Measurements from ENCODE around the gene ARHGEF3.

Gene ARHGEF3, protein sequence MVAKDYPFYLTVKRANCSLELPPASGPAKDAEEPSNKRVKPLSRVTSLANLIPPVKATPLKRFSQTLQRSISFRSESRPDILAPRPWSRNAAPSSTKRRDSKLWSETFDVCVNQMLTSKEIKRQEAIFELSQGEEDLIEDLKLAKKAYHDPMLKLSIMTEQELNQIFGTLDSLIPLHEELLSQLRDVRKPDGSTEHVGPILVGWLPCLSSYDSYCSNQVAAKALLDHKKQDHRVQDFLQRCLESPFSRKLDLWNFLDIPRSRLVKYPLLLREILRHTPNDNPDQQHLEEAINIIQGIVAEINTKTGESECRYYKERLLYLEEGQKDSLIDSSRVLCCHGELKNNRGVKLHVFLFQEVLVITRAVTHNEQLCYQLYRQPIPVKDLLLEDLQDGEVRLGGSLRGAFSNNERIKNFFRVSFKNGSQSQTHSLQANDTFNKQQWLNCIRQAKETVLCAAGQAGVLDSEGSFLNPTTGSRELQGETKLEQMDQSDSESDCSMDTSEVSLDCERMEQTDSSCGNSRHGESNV

DNA sequence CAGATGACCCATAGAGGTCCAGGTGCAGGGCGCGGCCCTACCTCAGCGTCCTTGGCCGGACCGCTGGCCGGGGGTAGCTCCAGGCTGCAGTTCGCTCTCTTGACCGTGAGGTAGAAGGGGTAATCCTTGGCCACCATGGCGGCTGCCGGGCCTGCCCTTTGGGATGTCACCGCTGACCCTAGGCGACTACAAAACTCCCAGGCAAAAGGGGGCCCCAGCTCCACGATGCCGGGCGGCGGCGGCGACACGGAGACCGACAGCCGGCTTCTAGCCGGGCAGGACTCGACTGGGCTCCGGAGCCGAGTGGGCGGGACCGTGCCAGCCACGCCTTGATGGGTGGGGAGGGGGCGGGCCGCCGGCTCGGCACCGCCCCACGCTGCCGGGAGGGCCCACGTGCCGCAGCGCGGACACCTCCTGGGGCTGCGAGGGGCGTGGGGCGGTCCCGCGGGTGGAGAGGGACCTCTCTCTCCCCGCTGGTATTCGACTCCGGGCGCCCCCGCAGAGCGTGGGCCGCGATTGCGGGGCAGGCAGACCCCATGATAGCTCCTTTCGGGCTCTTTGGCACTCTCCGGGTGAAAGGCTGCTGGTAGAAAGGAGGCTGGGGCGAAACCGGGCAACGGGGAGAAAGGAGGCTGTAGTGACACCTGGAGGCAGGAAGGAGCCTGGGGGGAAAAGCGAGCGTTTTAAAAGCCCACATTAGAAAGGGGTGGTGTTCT lies at the start of gene ARHGEF3:
Gene ARHGEF3 (minus strand): TSS at position 288 of the 716 bp plus-strand sequence. CDS start 151 bp downstream, at position 137.
- peak; percentile 81 for DNase-seq

DNA sequence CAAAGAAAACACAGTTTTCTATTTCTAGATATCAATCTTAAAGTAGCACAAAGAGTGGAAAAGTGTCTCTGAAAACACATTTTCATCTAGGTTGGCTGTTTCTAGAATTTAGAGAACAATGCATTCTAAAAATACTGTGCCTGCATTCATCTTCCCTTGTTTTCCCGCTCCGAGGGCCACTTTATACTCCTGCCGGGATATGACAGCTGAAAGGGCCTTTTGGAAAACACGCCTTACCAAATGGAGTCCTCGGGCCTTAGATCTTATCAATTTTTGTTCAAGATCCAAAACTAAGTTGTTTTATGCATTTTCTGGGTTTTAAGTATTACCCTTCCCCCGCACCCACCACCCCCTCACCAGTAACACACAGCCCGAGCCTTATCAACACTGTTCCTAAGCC lies 47.9 kb upstream of the ARHGEF3 start:
- no peak for DNase-seq

DNA sequence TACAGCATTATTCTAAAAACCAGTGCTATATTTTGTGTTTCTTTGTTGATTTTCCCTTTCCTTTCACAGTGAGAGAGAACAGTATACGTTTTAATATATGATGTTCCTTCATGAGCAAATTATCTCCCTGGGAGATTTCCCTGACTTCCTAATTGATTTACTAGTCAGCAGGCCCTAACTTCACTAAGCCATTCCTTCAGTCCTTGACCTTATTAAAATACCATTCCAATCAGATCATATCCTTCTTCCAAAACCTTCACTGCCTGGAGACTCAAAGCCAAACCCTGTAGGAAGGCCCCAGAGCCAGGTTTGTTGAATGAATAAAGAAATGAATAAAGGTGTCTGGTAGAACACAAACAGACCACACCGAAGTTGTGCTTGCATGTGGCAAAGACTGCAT lies 43.8 kb upstream of the ARHGEF3 start:
- DNase-seq = no peak

DNA sequence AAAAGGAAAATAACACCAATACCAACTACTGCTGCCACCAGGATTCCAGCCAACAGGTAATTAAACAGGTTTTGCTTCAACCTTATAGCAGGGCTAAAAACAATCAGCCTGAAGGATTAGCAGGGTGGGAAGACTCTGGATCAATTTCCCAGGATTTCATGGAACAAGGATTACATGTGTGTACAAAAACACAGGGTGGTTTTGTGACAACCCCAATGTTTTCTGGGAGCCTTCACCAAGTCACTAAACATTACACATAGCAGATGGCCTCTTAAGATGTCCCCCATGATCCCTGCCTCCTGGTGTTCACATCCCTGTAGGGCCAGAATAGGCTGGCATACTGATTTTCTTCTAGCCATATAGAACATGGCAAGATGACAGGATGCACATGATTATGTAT lies 42.8 kb upstream of the ARHGEF3 start:
- DNase-seq = no peak

DNA sequence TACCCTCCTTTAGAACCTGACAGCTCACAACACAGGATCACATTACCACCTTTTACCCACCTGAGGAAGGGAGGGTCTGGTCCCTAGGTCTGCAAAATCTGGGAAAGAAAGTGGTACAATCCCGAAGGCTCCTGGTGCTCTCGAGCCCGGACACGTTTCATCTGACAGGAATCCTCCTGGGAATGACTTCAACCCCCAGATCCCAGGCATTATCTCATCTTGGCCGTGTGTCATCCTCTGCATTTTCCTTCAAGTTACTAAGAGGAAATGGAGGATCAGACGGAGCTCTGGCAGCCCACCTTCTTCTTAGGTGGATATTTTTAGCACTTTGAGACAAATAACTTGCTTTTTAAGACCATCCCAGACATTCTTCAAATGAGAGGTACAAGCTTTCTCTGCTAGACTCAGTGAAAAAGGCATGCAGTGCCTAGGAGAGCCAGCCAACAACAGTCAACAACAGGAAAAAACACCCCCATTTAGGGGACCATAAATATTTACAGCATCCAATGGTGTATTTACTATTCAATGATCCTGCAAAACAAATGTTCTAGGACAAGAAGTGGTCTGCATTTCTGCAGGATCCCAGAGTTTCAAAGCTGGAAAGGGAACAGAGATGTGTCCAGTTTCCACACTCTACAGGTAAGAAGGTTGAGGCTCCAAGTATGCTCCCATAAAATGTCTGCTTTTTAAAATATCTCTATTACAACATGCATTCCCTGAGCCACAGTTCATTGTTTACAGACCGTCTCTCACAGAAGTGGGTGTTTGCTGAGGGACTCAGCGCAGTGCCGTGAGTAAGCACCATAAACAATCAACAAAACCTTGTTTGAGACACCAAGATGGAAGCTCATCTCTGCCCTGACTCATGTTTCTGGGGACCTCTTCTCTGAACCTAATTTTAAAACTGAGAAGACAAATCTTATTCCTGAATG lies 38.3 kb upstream of the ARHGEF3 start:
- DNase-seq = no peak

DNA sequence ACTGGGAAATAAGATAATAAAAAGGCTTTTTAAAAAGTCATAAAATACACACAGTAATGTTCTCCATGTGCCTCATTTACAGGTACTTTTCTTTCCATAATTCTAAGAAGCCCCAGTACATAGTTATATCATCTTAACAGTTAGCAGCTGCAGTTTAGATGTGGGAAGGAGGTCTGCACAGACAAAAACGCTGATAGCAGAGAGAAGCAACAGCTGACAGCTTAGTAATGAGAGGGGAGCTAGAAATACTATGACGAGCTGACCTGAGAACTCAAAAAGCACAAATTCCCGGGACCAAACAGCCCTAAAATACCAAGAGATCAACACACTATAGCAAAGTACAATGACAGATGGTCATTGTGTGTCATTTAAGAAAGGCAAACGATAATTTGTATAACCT lies 36.7 kb upstream of the ARHGEF3 start:
- no peak for DNase-seq

DNA sequence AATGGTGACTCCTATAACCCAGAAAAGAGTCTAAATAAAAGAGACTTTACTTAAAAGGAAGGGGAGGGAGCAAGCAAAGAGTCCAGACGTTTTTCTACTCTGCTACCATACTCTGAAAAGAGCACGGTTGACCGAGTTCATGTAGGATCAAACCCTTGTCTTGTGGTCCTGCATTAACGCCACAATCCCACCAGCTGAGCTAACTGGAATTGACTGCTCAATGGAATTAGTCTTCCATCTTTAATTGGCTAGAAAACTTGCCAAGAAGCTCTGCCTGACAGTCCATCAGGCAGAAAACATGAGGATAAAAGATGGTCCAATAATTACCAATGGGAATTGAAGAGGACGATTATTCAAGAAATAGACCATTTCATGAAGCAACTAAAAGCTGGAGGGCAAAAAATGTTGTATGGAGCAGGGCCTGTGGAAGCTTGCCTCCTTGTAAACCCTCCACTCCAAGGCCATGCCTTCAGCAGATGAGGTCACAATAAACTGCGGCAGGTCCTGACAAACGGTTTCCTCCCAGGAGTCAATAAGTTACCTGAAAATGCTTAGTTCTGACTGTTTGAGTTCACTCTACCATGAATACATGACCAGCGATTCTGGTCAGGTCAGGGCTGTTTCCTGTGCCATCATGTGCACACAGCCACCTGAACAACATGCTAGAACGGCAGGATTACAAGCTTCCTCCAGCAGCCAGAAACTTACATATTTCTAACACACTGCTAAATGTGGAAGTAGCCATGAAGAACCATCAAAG lies 35.6 kb upstream of the ARHGEF3 start:
- no peak for DNase-seq

DNA sequence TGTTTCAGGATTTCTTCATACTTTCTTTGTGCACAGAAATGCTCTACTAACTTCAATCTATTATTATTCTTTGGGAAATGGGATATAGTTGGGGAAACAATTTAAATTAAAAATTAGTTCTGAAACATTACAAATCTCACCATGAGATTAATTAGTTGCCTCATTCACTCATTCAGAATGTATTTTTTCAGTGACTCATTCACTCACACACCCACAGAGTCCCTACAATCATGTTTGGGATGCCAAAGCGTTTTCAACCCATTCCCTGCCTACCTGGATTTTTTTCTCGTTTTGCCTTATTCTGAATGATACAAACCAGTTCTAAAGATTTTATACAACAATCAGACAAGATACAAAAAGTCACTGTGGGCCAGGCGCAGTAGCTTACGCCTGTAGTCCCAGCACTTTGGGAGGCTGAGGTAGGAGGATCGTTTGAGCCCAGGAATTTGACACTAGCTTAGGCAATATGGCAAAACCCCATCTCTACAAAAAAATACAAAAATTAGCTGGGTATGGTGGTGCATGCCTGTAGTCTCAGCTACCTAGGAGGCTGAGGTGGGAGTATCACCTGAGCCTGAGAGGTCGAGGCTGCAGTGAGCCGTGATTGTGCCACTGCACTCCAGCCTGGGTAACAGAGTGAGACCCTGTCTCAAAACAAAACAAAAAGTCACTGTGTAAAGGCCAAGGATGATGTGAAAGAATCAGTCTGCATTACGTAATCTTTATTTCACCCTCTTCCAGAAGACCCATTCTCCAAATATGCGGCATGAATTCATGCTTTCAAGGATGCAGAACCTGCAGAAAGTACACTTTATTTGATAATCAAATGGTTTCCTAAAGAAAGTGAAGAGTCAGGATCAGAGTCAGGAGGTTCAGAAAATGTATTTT lies 34.8 kb upstream of the ARHGEF3 start:
- DNase-seq = peak; percentile 21 to 24

DNA sequence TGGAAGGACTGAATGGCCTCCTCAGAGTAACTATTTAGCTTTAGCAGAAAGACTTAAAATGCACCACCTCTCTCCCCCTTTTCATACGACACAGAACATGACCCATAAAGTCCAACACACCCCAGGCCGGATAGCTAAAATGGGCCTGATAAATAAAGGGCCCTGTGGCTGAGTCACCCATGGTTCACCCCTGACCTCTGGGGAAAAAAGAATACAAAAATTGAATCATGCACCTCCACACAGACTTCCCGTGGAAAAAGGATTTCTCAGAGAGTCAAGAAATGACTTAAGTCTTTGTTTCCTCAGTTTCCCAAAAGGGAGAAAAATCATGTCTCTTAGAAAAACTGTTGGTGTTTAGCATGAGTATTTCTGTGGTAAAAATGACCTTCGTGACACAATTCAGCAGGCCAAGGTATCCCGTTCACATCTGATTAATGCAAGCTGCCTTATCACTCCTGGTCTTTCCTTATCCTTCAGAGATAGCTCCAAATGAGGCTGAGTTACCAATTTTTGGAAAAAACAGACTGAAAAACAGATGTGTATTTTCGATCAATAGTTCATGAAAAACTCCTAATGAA lies 34.0 kb upstream of the ARHGEF3 start:
- DNase-seq = no peak

DNA sequence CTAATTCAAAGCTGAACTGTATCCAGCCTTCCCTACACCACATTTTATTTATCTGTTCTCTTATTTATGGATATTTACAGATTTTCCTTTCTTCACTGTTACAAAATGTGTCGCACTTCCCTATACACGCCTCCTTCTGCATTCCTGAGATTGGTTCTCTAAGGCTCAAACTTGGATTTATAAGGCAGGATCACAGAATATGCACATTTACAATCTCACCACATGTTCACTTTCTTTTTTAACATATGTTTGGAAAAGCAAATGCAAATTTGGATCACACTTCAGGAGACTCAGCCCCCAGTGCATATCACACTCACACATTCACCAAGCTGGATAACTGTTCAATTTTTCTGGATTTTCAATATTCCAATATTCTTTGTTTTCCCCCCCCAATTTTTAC lies 31.8 kb upstream of the ARHGEF3 start:
- DNase-seq = no peak

DNA sequence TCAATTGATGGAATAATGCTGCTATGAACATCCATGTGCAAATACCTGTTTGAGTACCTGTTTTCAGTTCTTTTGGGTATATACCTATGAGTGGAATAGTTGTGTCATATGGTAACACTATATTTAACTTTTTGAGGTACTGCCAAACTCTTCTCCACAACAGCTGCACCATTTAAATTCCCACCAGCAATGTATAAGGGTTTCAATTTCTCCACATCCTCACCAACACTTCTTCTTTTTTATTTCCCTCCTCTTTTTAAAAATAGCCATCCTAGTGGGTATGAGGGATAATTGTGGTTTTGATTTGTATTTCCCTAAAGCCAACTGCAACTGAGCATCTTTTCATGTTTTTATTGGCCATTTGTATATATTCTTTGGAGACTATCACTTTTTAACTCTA lies 31.3 kb upstream of the ARHGEF3 start:
- no peak for DNase-seq

DNA sequence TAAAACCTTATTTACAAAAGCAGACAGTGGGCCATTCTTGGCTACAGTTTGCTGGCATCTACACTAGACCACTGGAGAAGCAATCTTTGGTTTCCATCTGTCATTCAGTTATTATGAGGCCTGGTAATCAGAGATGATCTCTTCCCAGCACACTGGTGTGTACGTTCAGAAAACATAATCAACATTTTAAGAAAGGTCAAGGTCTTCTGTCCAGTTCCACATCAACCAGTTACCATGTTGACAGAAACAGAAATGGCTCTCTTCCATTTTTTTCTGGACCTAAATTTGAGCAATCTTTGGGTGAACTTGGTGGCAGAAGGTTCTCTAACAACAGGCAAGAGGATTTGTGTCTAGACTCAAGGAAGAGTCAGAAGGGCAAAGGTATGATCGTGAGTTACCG lies 29.8 kb upstream of the ARHGEF3 start:
- no peak for DNase-seq

DNA sequence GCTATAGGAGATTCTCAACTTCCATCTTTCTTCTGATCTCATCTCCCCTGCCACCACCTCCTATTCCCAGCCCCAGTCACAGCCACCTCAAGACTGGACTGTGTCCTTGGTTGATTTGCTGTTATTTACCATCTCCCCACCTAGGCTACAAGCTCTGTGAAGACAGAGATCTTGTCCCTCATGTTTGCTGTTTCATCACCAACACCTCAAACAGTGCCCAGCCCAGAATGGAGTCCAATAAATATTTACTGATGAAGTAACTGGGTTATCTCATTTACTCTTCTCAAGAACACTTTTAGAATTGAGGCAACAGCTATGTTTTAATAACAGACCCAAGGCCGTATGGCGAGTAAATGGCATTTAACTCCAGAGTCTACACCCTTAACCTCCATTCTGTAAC lies 29.1 kb upstream of the ARHGEF3 start:
- DNase-seq = no peak

DNA sequence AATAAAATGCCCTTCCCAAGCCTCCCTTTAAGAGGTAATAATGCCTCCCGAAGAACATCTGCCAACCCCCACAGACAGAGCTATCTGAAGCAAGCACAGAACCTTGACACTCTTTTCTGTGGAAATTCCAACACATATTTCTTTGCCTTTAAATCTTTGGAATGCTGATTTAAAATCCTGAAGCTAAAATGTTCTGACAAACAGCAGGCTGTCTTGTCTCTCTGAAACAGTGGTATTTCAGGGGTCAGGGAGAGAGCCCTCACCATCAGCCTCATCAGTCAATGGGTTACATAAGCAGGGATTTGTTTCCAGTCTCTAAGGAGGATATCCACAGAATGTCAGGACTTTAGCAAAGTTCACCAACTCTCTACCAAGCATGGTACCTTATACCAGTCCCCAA lies 27.8 kb upstream of the ARHGEF3 start:
- no peak for DNase-seq

DNA sequence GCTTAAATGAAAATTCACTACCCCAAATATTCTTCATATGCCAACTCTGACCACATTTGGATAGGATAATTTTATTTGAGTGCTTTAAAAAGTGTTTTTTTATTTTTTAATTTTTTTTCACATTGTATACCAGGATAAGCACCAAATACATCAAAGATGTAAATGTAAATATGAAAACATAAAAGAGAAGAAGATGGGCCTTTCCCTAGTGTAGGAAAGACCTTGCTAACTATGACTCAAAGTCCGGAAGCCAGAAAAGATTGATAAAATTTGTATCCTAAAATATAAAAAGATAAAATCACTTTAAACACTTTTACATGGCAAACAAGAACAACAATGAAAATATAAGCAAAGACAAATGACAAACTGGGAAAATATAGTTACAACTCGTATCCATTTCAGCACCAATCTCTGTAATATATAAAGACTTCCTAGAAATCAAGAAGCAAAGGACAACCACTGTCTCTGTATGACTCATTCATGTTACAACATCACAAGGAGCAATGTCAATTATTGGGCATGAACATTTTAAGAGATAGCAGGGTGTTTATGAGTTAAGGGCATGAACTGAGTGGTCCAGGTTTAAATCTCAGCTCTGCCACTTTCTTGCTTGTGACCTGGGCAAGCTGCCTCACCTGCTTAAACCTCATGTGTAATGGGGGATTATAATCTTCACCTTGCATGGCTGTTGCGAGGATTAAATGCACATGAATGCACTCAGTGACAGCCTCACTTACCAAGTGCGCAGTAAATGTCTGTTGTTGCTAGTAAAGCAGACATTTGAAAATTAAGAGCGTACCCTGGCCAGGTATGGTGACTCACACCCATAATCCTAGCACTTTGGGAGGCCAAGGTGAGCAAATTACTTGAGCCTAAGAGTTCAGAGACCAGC lies 25.3 kb upstream of the ARHGEF3 start:
- DNase-seq = peak; percentile 75 to 79

DNA sequence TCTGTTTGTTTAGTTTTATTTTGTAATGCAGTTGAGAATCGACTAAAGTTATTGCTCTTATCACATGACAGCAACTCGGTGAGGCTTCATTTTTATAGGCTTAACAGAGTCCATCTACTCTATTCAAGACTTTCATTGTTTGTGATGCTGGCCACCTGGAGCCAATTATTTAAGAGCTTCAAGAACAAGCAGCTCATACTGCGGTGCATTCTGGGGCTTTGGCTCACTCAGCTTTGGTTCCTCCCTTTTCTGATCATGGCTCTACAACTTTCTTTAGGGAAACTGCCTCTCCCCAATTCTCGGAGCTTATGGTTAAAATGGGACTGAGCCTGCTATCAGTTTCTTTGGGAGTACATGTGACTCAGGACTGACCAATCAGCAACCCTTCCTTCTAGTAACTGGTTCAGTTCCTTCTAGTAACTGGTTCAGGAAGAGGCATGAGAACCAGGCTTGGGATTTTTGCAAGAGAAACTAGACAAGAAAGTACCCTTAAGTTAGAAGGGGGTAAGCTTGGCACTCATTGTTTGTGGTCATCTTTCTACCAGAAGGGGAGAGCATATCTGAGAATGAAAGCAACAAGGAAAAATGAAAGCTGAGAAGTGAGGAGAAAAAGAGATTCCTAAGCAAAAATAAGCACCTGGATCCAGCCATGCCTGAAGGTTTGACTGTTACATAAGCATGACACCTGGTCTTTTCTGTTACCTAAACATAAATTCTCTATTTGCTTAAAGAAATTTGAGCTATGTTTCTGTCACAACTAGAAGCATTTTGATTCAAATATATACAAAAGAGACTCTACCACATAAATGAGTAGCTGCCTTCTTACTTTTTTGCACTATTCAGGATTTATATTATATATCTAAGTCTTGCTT lies 24.1 kb upstream of the ARHGEF3 start:
- no peak for DNase-seq

DNA sequence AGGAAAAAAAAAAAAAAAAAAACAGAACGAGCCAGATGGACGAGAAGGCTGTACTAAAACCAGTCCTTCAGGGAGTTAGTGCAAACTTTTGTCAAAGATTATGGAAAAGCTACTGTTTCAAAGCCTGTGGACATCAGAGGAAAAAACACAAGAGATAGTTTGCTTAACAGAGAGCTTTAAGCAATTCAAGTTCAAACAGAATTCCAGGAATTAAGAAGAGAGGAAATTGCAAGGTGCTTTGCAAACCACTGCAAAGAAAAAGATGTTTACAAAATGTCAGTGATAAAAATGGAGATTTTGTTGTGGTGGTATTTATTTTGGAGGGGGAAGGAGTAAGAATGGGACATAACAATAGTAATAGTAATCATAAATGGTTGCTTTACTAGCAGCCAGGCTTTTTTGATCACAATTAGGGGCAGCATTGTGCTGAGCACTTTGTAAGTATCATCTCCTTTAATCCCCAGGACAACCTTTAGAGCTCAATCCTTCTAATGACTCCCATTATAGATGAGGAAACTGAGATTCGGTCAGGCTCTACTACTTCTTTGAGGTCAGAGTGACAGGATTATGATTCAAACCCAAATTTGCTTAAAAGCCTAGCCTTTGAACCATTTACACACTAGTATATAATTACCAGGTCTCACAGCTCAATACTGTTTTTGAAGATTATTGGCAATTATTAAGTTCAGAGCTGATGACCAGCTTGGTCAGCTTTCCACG lies 22.4 kb upstream of the ARHGEF3 start:
- DNase-seq = no peak

DNA sequence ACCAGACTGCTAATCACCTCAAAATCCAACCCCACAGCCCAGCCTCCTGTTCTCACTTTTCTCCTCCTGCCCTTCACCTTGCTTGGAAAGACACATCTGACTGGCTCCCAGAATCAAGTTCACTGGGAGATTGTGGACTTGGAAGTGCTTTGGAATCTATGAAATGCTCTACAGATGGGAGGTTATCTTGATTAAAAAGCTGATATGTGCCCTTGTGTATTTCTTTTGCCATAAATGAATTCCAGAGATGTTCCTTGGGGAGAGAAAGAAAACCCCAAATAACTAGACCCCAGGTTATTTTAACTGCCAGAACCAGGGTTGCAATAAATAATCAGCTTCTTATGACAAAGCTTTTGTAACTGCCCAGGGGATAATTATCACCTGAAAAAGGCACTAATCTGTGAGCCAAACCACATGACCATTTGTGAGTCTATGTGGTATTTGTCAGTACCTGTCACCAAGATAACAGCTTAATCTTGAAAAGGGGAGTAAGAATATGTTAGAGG lies 21.7 kb upstream of the ARHGEF3 start:
- no peak for DNase-seq
